H9 (cell line): Measurements from ENCODE around the gene SLC22A15. TPM values are rescaled to one million over a fixed set of nuclear protein-coding genes. Genes with fewer than 3 reads are reported as not detected.

Experiments
- DNase-seq: peaks from one replicate; pipeline ENCODE4 v3.0.0-alpha.2; 2017
- H2AFZ ChIP-seq: one replicate; pipeline ENCODE4 v1.6.1; 2013; ENCODE audit warnings: mild to moderate bottlenecking, low read length, control low read depth, moderate library complexity
- H2AK5ac ChIP-seq: 2 replicates; pipeline ENCODE4 v1.6.1; 2013; ENCODE audit warnings: low read length, control low read depth, mixed read lengths; ENCODE audit not compliant: insufficient read length
- H2BK120ac ChIP-seq: one replicate; pipeline ENCODE4 v1.6.1; 2013; ENCODE audit warnings: low read depth, mild to moderate bottlenecking, low read length, control low read depth, inconsistent platforms; ENCODE audit not compliant: poor library complexity, severe bottlenecking
- H2BK12ac ChIP-seq: 2 replicates; pipeline ENCODE4 v1.6.1; 2013; ENCODE audit warnings: low read length, control low read depth, mixed read lengths, low read depth; ENCODE audit not compliant: insufficient read length
- H2BK15ac ChIP-seq: 2 replicates; pipeline ENCODE4 v1.6.1; 2013; ENCODE audit warnings: low read depth, low read length, control low read depth
- H2BK20ac ChIP-seq: one replicate; pipeline ENCODE4 v1.6.1; 2013; ENCODE audit warnings: low read depth, mild to moderate bottlenecking, low read length, control low read depth, inconsistent platforms; ENCODE audit not compliant: poor library complexity, severe bottlenecking
- H2BK5ac ChIP-seq: 2 replicates; pipeline ENCODE4 v1.6.1; 2013; ENCODE audit warnings: low read length, control low read depth, mixed read lengths; ENCODE audit not compliant: insufficient read length
- H3K14ac ChIP-seq: 2 replicates; pipeline ENCODE4 v1.6.1; 2013; ENCODE audit warnings: low read length, control low read depth; ENCODE audit not compliant: insufficient read depth
- H3K18ac ChIP-seq: 2 replicates; pipeline ENCODE4 v1.6.1; 2013; ENCODE audit warnings: low read depth, mild to moderate bottlenecking, mixed read lengths, low read length, control low read depth; ENCODE audit not compliant: insufficient read length
- H3K23ac ChIP-seq: 2 replicates; pipeline ENCODE4 v1.6.1; 2013; ENCODE audit warnings: low read length, control low read depth, mixed read lengths, low read depth; ENCODE audit not compliant: insufficient read length
- H3K23me2 ChIP-seq: 2 replicates; pipeline ENCODE4 v1.6.1; 2013; ENCODE audit warnings: low read depth, mild to moderate bottlenecking, mixed read lengths, low read length, control low read depth; ENCODE audit not compliant: insufficient read length, poor library complexity, severe bottlenecking
- H3K27ac ChIP-seq: 2 replicates; pipeline ENCODE4 v1.5.1; 2013; ENCODE audit warnings: low read length, control low read depth, mixed read lengths, low read depth; ENCODE audit not compliant: insufficient read length
- H3K27me3 ChIP-seq: 2 replicates; pipeline ENCODE4 v1.6.1; 2013; ENCODE audit warnings: low read length, control low read depth, inconsistent platforms; ENCODE audit not compliant: insufficient read depth
- H3K4ac ChIP-seq: 2 replicates; pipeline ENCODE4 v1.6.1; 2013; ENCODE audit warnings: low read depth, mild to moderate bottlenecking, control low read depth, inconsistent platforms, low read length, moderate library complexity
- H3K4me1 ChIP-seq: 2 replicates; pipeline ENCODE4 v1.6.1; 2013; ENCODE audit warnings: low read length, control low read depth, inconsistent platforms; ENCODE audit not compliant: insufficient read depth
- H3K4me2 ChIP-seq: 2 replicates; pipeline ENCODE4 v1.6.1; 2013; ENCODE audit warnings: low read length, control low read depth, mixed read lengths; ENCODE audit not compliant: insufficient read length, insufficient read depth
- H3K56ac ChIP-seq: 2 replicates; pipeline ENCODE4 v1.6.1; 2013; ENCODE audit warnings: low read depth, mild to moderate bottlenecking, mixed read lengths, low read length, control low read depth; ENCODE audit not compliant: insufficient read length
- H3K79me1 ChIP-seq: 2 replicates; pipeline ENCODE4 v1.6.1; 2013; ENCODE audit warnings: low read depth, mild to moderate bottlenecking, moderate library complexity, low read length, control low read depth, inconsistent platforms; ENCODE audit not compliant: insufficient read depth, poor library complexity, severe bottlenecking
- H3K79me2 ChIP-seq: 2 replicates; pipeline ENCODE4 v1.6.1; 2013; ENCODE audit warnings: low read length, control low read depth, inconsistent platforms; ENCODE audit not compliant: insufficient read depth
- H3K9ac ChIP-seq: 2 replicates; pipeline ENCODE4 v1.6.1; 2013; ENCODE audit warnings: low read length, control low read depth, mixed read lengths; ENCODE audit not compliant: insufficient read length; ENCODE audit errors: extremely low read depth
- H3K9me3 ChIP-seq: one replicate; pipeline ENCODE4 v1.6.1; 2013; ENCODE audit warnings: low read depth, low read length, inconsistent platforms; ENCODE audit not compliant: control insufficient read depth
- H3T11ph ChIP-seq: one replicate; pipeline ENCODE4 v1.6.1; 2013; ENCODE audit warnings: mild to moderate bottlenecking, low read length, control low read depth, inconsistent platforms
- H4K20me1 ChIP-seq: one replicate; pipeline ENCODE4 v1.6.1; 2013; ENCODE audit not compliant: control insufficient read depth, insufficient read length, insufficient read depth
- H4K5ac ChIP-seq: 2 replicates; pipeline ENCODE4 v1.6.1; 2013; ENCODE audit warnings: low read depth, mild to moderate bottlenecking, mixed read lengths, low read length, control low read depth; ENCODE audit not compliant: insufficient read length
- H4K8ac ChIP-seq: replicated peaks from 2 replicates; pipeline ENCODE4 v1.6.1; 2013; ENCODE audit warnings: low read length, control low read depth, mixed read lengths, low read depth; ENCODE audit not compliant: insufficient read length
- H4K91ac ChIP-seq: 2 replicates; pipeline ENCODE4 v1.6.1; 2013; ENCODE audit warnings: low read depth, mild to moderate bottlenecking, moderate library complexity, mixed read lengths, low read length, control low read depth; ENCODE audit not compliant: insufficient read length
- H3K27ac Mint-ChIP-seq, 3 experiments: 2 replicates in 2 of 3; 3 replicates in 1 of 3; pipeline ENCODE4 v1.8.0; 2020 to 2021; ENCODE audit warnings: mixed read lengths in 3 of 3, mild to moderate bottlenecking in 1 of 3, moderate library complexity in 1 of 3
- H3K27me3 Mint-ChIP-seq: 2 replicates; pipeline ENCODE4 v1.8.0; 2021; ENCODE audit warnings: low read depth, mild to moderate bottlenecking, moderate library complexity, mixed read lengths
- H3K36me3 Mint-ChIP-seq, 3 experiments: 2 replicates in 2 of 3; 3 replicates in 1 of 3; pipeline ENCODE4 v1.8.0; 2020 to 2021; ENCODE audit warnings: low read depth in 3 of 3, mixed read lengths in 3 of 3; ENCODE audit not compliant: insufficient read depth in 1 of 3
- H3K4me1 Mint-ChIP-seq, 2 experiments: 2 replicates each; pipeline ENCODE4 v1.8.0; 2020; ENCODE audit warnings: mixed read lengths in 2 of 2
- H3K4me3 Mint-ChIP-seq, 2 experiments: 2 replicates in 1 of 2; 3 replicates in 1 of 2; pipeline ENCODE4 v1.8.0; 2020 to 2021; ENCODE audit warnings: mild to moderate bottlenecking in 2 of 2, mixed read lengths in 2 of 2, moderate library complexity in 1 of 2
- H3K9me3 Mint-ChIP-seq, 2 experiments: 2 replicates in 1 of 2; 3 replicates in 1 of 2; pipeline ENCODE4 v1.8.0; 2020; ENCODE audit warnings: mild to moderate bottlenecking in 2 of 2, mixed read lengths in 2 of 2, moderate library complexity in 1 of 2
- CTCF ChIP-seq: fragments of 200-600 bp; sonication (generic); conservative IDR thresholded peaks from 3 replicates; pipeline ENCODE4 v1.8.0; 2021; ENCODE audit warnings: antibody characterized with exemption, mild to moderate bottlenecking
- WGBS: extraction: QIAGEN DNeasy Blood & Tissue Kit; methylation state at CpG from one replicate; pipeline ENCODE4 v1.1.7; 2013; ENCODE audit warnings: missing lambda C conversion rate, low lambda C conversion rate, mixed read lengths; ENCODE audit not compliant: insufficient read length; ENCODE audit errors: extremely low coverage; 5-methylcytosine and 5-hydroxymethylcytosine counted together
- total RNA-seq: library from RNA; stranded (reverse); gene quantifications from 2 replicates; pipeline ENCODE4 v1.2.1, GENCODE V29; 2021

Gene SLC22A15
- total RNA-seq, 1 experiment from 2014 or later: 3.2 TPM

- no peak overlapping the region for H3K18ac ChIP-seq
- H3K4me1 ChIP-seq: no peaks in the 10 kb centered on the region; the same call in 1 of the 2 replicates
- H3K23ac ChIP-seq: no peak overlapping the region
- no peak overlapping the region for H4K8ac ChIP-seq
- no peak overlapping the region for H3K4ac ChIP-seq
- Mint-ChIP-seq H3K4me1 (peaks cover 25 to 26% of the 10 kb centered on the region in 2 experiments), H3K27me3 (no peaks in the 10 kb centered on the region), H3K36me3 (no peaks in the 10 kb centered on the region), H3K9me3 (no peaks in the 10 kb centered on the region; a peak in 1 of 5 replicates), H3K27ac (no peak overlapping the region), H3K4me3 (no peak overlapping the region)
- no peak for TF ChIP-seq CTCF
- no peak overlapping the region for H2AK5ac ChIP-seq
- no peak overlapping the region for H2BK20ac ChIP-seq
- no peaks in the 10 kb centered on the region for H4K20me1 ChIP-seq
- peaks cover 2% of the 10 kb centered on the region; the same call in 1 of the 2 replicates for H3K79me2 ChIP-seq
- H2BK12ac ChIP-seq: no peak overlapping the region
- H3K9ac ChIP-seq: no peak overlapping the region
- H4K5ac ChIP-seq: no peak overlapping the region
- H2BK120ac ChIP-seq: no peak overlapping the region
- no peak for DNase-seq
- H3K23me2 ChIP-seq: peaks cover 8% of the 10 kb centered on the region
- no peak overlapping the region for H3K14ac ChIP-seq
- H3K9me3 ChIP-seq: no peaks in the 10 kb centered on the region
- H2BK5ac ChIP-seq: no peak overlapping the region
- no peak overlapping the region for H4K91ac ChIP-seq
- no peak overlapping the region for H2AFZ ChIP-seq
- no peaks in the 10 kb centered on the region for H3K27me3 ChIP-seq
- H3K4me2 ChIP-seq: no peak overlapping the region
- no peak overlapping the region for H3T11ph ChIP-seq
- WGBS: no CpG with 5 or more reads among the region's 6 CpGs
- H3K56ac ChIP-seq: no peak overlapping the region
- no peak overlapping the region for H2BK15ac ChIP-seq
- H3K27ac ChIP-seq: no peak overlapping the region
- no peaks in the 10 kb centered on the region for H3K79me1 ChIP-seq
These were observed 2.1 kb downstream of the SLC22A15 start for GRCh38 chr1:115978292-115978941.
